HL-60/S4 (cell line): Measurements from ENCODE around the gene NFIA.
"Not testable (repeated sequence)": the region's sequence is repeated elsewhere in the genome, so short reads cannot be mapped to it uniquely, and the experiment has no call there.

Experiments
- in situ Hi-C: fragments of 300-500 bp; cut with MboI; formaldehyde crosslinking; loops from 2 replicates; pipeline ENCODE4 v1.14.3; 2022; ENCODE audit warnings: low sequenced_read_pairs

The NFIA gene

GRCh38 chr1:61467836-61468235 lies 385.5 kb downstream of the NFIA start:
- in situ Hi-C loops, result not testable (repeated sequence)

- in situ Hi-C loops, result no loop called here
Measured at GRCh38 chr1:61469365-61469764, 387.0 kb downstream of the NFIA start.

DNA sequence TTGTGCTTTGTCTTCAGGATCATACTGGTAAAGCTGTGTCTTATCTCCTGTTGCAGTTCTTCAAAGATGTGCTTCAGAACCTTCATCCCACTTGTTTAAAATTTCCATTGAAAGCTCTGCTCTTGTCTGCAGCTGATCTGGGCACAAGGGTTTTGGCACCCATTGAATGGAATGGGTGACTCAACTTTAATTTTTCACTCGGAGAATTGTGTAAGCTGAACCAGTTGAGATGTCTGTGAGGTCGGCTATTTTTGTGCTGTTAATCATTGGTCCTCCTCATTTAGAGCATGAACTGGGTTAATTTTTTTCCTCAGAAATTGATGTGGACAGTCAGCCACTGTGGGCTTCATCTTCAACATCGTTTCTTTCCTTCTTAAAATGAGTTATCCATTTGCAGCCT lies 390.5 kb downstream of the NFIA start:
- in situ Hi-C loops, result no loop called here

DNA sequence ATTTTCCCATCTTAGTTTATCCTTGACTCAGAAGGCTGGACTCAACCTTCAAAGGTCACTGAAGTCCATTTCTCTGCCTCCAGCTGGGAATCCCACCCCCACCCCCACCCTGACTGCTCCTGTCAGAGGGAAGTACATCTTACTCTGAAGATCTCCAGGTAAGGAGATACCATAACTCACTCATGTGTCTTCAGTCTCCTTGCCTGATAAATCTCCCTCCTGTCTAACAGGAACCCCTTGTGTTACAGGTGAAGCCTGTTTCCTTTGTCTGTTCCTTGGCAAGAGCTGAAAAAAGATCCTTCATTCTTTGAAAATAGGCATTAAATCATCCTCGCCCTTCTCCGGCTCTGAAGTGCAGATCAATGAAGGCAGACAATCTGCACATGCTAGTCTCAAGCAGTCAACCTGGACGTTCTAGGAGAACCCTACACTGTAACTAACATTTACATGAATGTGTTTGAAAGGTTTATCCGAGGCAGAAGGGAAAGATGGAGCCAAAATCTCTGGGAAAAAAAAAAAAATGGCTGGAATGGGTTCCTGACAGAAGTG lies 392.0 kb downstream of the NFIA start:
- in situ Hi-C loops, result no loop called here

DNA sequence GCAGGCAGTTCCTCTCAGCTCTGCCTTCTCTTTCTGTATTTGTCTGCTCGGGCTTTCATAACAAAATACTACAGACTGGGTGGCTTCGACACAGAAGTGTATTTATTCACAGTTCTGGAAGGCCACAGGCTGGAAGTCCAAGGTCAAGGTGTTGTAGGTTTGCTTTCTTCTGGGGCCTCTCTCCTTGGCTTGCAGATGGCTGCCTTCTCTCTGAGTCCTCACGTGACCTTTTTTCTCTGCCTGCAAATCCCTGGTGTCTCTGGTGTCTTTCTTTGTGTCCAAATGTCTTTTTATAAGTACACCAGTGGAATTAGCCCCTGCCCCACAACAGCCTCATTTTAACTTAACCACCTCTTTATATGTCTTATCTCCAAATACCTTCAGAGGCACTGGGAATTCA lies 392.6 kb downstream of the NFIA start:
- in situ Hi-C loops, result no loop called here

DNA sequence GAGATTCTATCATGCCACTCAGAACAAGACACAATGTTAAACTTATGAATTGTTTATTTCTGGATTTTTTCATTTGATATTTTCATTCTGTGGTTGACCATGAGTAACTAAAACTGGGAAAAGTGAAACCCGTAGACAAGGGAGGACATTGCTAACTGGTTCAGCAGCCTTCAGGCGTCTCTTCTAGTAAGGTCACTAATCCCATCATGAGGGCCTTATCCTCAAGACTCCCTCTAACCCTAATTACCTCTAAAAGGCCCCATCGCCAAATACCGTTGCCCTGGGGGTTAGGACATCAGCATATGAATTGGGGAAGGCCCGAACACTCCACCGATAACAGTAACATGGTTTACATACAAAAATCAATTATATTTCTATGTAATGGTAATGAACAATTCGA lies 394.9 kb downstream of the NFIA start:
- in situ Hi-C loops, result no loop called here

GRCh38 chr1:61480273-61480935 lies 398.0 kb downstream of the NFIA start:
- in situ Hi-C loops, result no loop called here

GRCh38 chr1:61481315-61481715 lies 399.0 kb downstream of the NFIA start:
- in situ Hi-C loops, result no loop called here

GRCh38 chr1:61482170-61482734 lies 399.9 kb downstream of the NFIA start:
- in situ Hi-C loops, result no loop called here

DNA sequence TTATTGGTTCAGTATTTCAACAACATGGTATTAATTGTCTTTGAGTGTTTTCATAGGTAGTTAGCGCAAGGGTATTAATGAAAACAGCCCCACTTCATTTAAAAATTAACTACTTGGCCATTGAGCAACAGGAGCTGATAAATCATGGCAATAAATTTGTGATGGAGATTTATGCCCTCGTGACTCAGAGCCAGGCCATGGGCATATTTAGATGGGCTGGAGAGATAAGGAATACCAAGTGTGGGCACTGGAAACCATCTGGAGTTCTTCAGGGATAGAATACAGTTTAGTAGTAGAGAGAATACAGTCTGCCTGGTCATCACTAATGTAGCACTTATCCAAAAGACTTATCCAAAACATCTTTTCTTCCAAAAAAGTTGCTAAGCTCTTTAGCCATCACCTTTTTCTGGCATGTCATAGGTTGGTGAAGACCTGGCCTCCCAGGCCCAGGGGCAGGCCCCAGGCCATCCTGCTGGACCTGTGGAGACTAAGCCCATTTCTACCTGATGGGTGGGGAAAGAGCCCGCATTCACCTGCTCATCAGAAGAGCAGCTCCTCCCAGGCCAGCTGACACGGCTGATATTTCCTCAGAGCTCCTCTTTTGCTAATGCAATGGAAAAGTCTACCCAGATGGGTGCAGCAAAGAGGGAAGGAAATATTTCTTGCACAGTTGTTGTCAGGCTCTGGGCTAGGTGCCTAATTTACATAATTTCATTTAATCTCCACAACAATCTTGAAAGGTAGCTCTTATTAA lies 404.6 kb downstream of the NFIA start:
- in situ Hi-C loops, result no loop called here

GRCh38 chr1:61487801-61488200 lies 405.4 kb downstream of the NFIA start:
- in situ Hi-C loops, result no loop called here

GRCh38 chr1:61490924-61491323 lies 408.6 kb downstream of the NFIA start:
- in situ Hi-C loops, result no loop called here

GRCh38 chr1:61491497-61491896 lies 409.1 kb downstream of the NFIA start:
- in situ Hi-C loops, result no loop called here

DNA sequence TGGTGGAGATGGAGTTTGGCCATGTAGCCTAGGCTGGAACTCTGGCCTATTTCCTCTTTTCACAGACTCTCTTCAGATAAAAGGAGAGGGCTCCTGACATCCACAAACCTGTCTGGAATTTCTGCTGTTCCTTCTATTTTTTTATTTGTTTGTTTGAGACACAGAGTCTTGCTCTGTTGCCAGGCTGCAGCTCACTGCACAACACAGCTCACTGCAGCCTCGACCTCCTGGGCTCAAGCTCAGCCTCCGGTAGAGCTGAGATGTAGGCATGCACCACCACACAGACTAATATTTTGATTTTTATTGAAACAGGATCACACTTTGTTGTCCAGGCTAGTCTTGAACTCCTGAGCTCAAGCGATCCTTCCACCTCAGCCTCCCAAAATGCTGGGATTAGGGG lies 411.6 kb downstream of the NFIA start:
- in situ Hi-C loops, result no loop called here

GRCh38 chr1:61496501-61496900 lies 414.1 kb downstream of the NFIA start:
- in situ Hi-C loops, result no loop called here

DNA sequence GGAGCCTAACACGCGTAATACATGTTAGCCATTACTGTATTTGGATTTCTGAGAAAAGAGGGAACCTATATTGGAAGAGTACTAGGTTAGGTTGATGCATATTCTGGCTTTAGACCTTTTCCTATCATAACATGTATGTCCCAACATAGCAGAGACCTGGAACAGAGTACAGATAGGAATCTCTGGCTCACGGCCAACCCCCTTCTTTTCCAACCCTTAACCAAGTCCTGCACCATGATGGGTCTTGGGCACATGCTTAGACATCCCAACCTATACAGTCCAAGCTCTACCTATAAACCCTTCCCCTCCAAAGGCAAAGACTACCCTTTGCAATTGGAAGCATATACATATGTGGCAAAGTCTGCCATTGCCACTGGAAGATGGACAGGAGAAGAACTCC lies 414.7 kb downstream of the NFIA start:
- in situ Hi-C loops, result no loop called here

GRCh38 chr1:61498342-61498741 lies 416.0 kb downstream of the NFIA start:
- in situ Hi-C loops, result no loop called here

GRCh38 chr1:61501971-61502916 lies 419.9 kb downstream of the NFIA start:
- in situ Hi-C loops, result no loop called here

GRCh38 chr1:61504305-61504704 lies 421.9 kb downstream of the NFIA start:
- in situ Hi-C loops, result no loop called here

GRCh38 chr1:61504852-61505390 lies 422.6 kb downstream of the NFIA start:
- in situ Hi-C loops, result no loop called here

GRCh38 chr1:61506236-61506635 lies 423.9 kb downstream of the NFIA start:
- in situ Hi-C loops, result no loop called here
